PC-3 (cell line): Measurements from ENCODE around the gene MELTF. TPM values are rescaled to one million over a fixed set of nuclear protein-coding genes. Genes with fewer than 3 reads are reported as not detected.
A peak's percentile ranks its signal among the peaks of the same experiment; 100 is the strongest.

Source experiments
- ATAC-seq: fragments of 200-7000 bp; cut with Tn5 transposase; 2 replicates; pipeline ENCODE4 v1.9.1; 2020; ENCODE audit warnings: mild to moderate bottlenecking, moderate library complexity
- BruUV-seq: library from RNA; stranded (reverse); fragments of 400-500 nt; replicated peaks from 2 replicates; lab custom pipeline; 2021; lab: Mats Ljungman, UMichigan
- CTCF ChIA-PET: fragments of 300-600 bp; sonication (Branson Sonifier 250); formaldehyde crosslinking; loops from one replicate; lab custom pipeline; 2022; ENCODE audit warnings: antibody characterized with exemption; lab: Charles Lee
- POLR2A ChIA-PET: fragments of 300-600 bp; sonication (Branson Sonifier 250); formaldehyde crosslinking; loops from one replicate; lab custom pipeline; 2022; ENCODE audit warnings: antibody characterized with exemption; ENCODE audit not compliant: unreplicated experiment; lab: Charles Lee
- DNase-seq: peaks from one replicate; pipeline ENCODE4 v3.0.0-alpha.2; 2015
- H2AFZ ChIP-seq: fragments of 300-600 bp; sonication (generic); 2 replicates; pipeline ENCODE4 v1.6.0; 2016; ENCODE audit warnings: antibody characterized with exemption, low read length
- H3F3A ChIP-seq: fragments of 300-600 bp; sonication (generic); one replicate; pipeline ENCODE4 v1.6.0; 2017; ENCODE audit warnings: antibody characterized with exemption, low read length, control low read depth, mild to moderate bottlenecking; ENCODE audit not compliant: unreplicated experiment
- H3K27ac ChIP-seq: fragments of 300-600 bp; sonication (generic); 2 replicates; pipeline ENCODE4 v1.5.1; 2016; ENCODE audit warnings: mild to moderate bottlenecking, low read length
- H3K27me3 ChIP-seq: fragments of 300-600 bp; sonication (generic); 2 replicates; pipeline ENCODE4 v1.6.1; 2016; ENCODE audit warnings: low read length, mixed read lengths
- H3K36me3 ChIP-seq: fragments of 300-600 bp; sonication (generic); 2 replicates; pipeline ENCODE4 v1.6.1; 2016; ENCODE audit warnings: low read depth, mixed run types, low read length, mixed read lengths
- H3K4me1 ChIP-seq: fragments of 300-600 bp; sonication (generic); 2 replicates; pipeline ENCODE4 v1.5.1; 2016; ENCODE audit warnings: low read length; ENCODE audit not compliant: insufficient read depth
- H3K4me2 ChIP-seq: fragments of 300-600 bp; sonication (generic); 2 replicates; pipeline ENCODE4 v1.6.0; 2016; ENCODE audit warnings: low read length
- H3K4me3 ChIP-seq: fragments of 300-600 bp; sonication (generic); 2 replicates; pipeline ENCODE4 v1.5.1; 2016; ENCODE audit warnings: mild to moderate bottlenecking, low read length, mixed read lengths
- H3K79me2 ChIP-seq: fragments of 300-600 bp; sonication (generic); 2 replicates; pipeline ENCODE4 v1.6.1; 2017; ENCODE audit warnings: low read length, mixed read lengths
- H3K9ac ChIP-seq: fragments of 300-600 bp; sonication (generic); 2 replicates; pipeline ENCODE4 v1.6.0; 2016; ENCODE audit warnings: mild to moderate bottlenecking, low read length
- H3K9me2 ChIP-seq: fragments of 300-600 bp; sonication (generic); replicated peaks from 2 replicates; pipeline ENCODE4 v1.6.1; 2016; ENCODE audit warnings: mixed run types, low read length, mixed read lengths
- H3K9me3 ChIP-seq: fragments of 300-600 bp; sonication (generic); 2 replicates; pipeline ENCODE4 v1.6.1; 2016; ENCODE audit warnings: low read length, mixed read lengths
- H4K20me1 ChIP-seq: fragments of 300-600 bp; sonication (generic); 2 replicates; pipeline ENCODE4 v1.6.1; 2016; ENCODE audit warnings: low read length, mixed read lengths
- EZH2 ChIP-seq: fragments of 300-600 bp; sonication (generic); IDR thresholded peaks from one replicate; pipeline ENCODE4 v1.6.1; 2017; ENCODE audit warnings: antibody characterized with exemption, mild to moderate bottlenecking, low read length; ENCODE audit not compliant: unreplicated experiment
- EZH2phosphoT487 ChIP-seq: fragments of 300-600 bp; sonication (generic); IDR thresholded peaks from 2 replicates; pipeline ENCODE4 v1.6.1; 2018; ENCODE audit warnings: mild to moderate bottlenecking, antibody characterized with exemption, low read length, borderline replicate concordance
- intact Hi-C: fragments of 100-400 bp; cut with micrococcal nuclease; formaldehyde crosslinking; loops from 2 replicates; pipeline ENCODE4 v1.9.0; 2023
- total RNA-seq: library from RNA; depleted of rRNA; stranded (reverse); fragments of >200 nt; gene quantifications from 2 replicates; pipeline ENCODE4 v1.2.3, GENCODE V29; 2014
- TF ChIP-seq, protein P1 (sequence below): fragments of 300-600 bp; sonication (generic); conservative IDR thresholded peaks from 2 replicates; pipeline ENCODE4 v1.5.1; 2017; ENCODE audit warnings: antibody characterized with exemption, low read depth, mild to moderate bottlenecking, low read length

MELTF gene
- total RNA-seq, 1 experiment from 2014 or later: 40.6 TPM

DNA sequence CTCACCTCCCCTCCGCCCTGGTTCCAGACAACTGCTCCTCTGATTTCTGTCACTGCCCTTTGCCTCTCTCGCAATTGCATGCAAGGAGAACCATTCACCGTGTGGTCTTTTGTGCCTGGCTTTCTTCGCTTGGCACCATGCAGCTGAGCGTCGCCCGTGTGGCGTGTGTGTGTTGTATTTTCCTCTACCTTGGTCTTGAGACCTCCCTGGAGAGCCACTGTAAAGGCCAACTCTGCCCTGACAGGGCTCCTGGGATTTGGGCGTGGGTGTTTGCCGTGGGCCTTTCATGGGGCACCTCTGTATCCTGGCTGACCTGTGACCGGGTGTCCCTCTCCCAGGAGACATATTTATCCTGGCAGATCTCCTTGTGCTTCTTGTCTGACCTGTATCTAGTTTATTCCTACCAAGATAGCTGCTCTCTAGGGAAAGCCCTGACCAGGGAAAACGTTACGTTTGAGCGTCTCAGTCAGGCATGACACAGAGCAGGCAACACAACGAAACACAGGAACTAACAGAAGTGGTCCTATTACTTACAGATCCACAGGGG lies 59.0 kb downstream of the MELTF start:
- BruUV-seq: no TSS peak
- no peaks in the 10 kb centered on the region for H3K27me3 ChIP-seq
- peak overlapping the region; percentile 62 for H2AFZ ChIP-seq
- H3K9ac ChIP-seq: no peak overlapping the region
- no peaks in the 10 kb centered on the region for H3K9me3 ChIP-seq
- no peaks in the 10 kb centered on the region for H3K36me3 ChIP-seq
- peaks cover 6% of the 10 kb centered on the region; the same call in 1 of the 2 replicates for H3K4me1 ChIP-seq
- no peak overlapping the region for H3K27ac ChIP-seq
- ChIA-PET CTCF (no interaction called here), POLR2A (no interaction called here)
- no peaks in the 10 kb centered on the region for H4K20me1 ChIP-seq
- H3K9me2 ChIP-seq: no peaks in the 10 kb centered on the region
- TF ChIP-seq, protein P1, sequence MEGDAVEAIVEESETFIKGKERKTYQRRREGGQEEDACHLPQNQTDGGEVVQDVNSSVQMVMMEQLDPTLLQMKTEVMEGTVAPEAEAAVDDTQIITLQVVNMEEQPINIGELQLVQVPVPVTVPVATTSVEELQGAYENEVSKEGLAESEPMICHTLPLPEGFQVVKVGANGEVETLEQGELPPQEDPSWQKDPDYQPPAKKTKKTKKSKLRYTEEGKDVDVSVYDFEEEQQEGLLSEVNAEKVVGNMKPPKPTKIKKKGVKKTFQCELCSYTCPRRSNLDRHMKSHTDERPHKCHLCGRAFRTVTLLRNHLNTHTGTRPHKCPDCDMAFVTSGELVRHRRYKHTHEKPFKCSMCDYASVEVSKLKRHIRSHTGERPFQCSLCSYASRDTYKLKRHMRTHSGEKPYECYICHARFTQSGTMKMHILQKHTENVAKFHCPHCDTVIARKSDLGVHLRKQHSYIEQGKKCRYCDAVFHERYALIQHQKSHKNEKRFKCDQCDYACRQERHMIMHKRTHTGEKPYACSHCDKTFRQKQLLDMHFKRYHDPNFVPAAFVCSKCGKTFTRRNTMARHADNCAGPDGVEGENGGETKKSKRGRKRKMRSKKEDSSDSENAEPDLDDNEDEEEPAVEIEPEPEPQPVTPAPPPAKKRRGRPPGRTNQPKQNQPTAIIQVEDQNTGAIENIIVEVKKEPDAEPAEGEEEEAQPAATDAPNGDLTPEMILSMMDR: no peak
- TF ChIP-seq EZH2phosphoT487: no peak
- no peak for TF ChIP-seq EZH2
- H3F3A ChIP-seq: no peaks in the 10 kb centered on the region
- DNase-seq (no peak), ATAC-seq (no peak)
- intact Hi-C loops: no loop called here
- H3K4me2 ChIP-seq: peak overlapping the region; percentile 100
- H3K79me2 ChIP-seq: 0 out of 2 replicates have a peak, but pooled peaks cover 5% of the 10 kb centered on the region
- H3K4me3 ChIP-seq: peak overlapping the region; percentile 93; the same call in 1 of the 2 replicates

DNA sequence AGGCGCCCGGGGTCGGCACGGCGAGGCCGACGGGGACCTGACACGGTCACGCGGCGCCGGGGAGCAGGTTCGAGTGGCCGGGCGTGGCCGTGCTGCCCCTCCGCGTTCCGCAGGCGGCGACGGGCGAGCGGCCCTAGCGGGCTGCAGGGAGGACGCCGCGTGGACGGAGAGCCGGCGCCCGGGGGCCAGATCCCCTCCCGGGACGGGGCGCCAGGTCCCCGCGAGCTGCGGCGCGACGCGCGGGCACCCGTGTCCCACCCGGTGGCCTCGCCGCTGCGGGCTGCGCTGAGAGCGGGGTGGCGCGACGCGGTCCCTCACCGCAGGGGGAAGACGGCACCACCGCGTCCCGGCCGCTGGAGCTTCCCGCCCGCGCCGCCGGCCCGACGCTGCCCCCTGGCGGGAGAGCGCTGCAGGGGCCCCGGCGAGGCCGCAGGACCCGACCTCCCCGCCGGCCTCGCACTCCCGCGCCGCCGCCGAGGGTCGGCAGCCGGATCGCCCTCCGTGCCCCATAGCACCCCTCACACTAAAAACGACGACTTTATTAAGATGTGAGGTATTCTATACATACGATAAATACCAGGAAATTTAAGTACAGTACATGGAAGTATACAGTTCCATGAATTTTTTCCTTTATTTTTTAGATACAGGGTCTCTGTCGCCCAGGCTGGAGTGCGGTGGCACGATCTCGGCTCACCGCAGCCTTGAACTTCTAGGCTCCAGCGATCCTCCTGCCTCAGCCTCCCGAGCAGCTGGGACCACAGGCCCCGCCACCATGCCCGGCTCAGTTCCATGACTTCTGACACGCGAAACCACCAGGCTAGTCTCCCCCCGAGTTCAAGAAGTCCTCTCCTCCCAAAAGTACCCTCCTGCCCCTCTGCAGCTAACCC lies 59.7 kb downstream of the MELTF start:
- Histone ChIP-seq H3F3A (no peaks in the 10 kb centered on the region), H4K20me1 (no peaks in the 10 kb centered on the region), H3K4me2 (peak overlapping the region; percentile 100), H3K79me2 (0 out of 2 replicates have a peak, but pooled peaks cover 5% of the 10 kb centered on the region), H3K27me3 (no peaks in the 10 kb centered on the region), H3K9me3 (no peaks in the 10 kb centered on the region), H3K4me1 (peaks cover 6% of the 10 kb centered on the region; the same call in 1 of the 2 replicates), H3K27ac (no peak overlapping the region), H3K9ac (peak overlapping the region; percentile 72; the same call in 1 of the 2 replicates), H3K4me3 (peak overlapping the region; percentile 93), H3K36me3 (no peaks in the 10 kb centered on the region), H3K9me2 (no peaks in the 10 kb centered on the region), H2AFZ (peak overlapping the region; percentile 99)
- intact Hi-C loops: loop anchor here (1.0 to 2.0 kb wide), 2 partner anchors 131 to 361 kb away; no protein-coding TSS in a partner anchor
- CTCF ChIA-PET: interaction anchor here (0.6 to 1.0 kb wide), 4 partner anchors 14 to 360 kb away, joined by 3 read pairs; no protein-coding TSS in a partner anchor
- TF ChIP-seq, protein P1: peak; percentile 64
- no peak for TF ChIP-seq EZH2phosphoT487
- peak; percentile 76 for DNase-seq
- peak; percentile 77 for ATAC-seq
- POLR2A ChIA-PET: interaction anchor here (0.6 kb wide), 1 partner anchor 360 kb away, joined by 3 read pairs; no protein-coding TSS in a partner anchor
- BruUV-seq: no TSS peak
